ENCODE results near the gene RCE1. TPM values are rescaled to one million over a fixed set of nuclear protein-coding genes. Genes with fewer than 3 reads are reported as not detected.

Gene RCE1
- total and polyA plus RNA-seq, 2 donors (not counting 3 experiments of a cell fraction or from before 2014, with no cell fraction given), result 26.9 to 47.4 TPM

DNA sequence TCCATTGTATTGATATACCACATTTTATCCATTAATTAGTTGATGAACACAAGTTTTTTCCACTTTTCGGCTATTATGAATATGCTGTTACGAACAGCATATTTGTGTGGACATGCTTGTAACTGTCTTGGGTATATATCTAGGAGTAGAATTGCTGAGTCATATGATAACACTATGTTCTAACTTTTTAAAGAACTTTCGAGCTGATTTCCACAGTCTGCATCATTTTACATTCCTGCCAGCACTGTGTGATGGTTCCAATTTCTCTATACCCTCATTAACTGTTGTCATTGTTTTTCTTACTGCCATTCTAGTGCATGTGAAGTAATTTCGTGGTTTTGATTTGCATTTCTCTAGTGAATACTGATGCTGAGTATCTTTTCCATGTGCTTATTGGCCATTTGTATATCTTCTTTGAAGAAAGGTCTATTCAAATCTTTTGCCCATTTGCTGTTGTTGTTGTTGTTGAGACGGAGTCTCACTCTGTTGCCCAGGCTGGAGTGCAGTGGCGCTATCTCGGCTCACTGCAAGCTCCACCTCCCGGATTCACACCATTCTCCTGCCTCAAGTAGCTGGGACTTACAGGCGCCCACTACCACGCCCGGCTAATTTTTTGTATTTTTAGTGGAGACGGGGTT is 7.4 kb upstream of the RCE1 start:
- DNase-seq (ENCODE audit: low read depth, low spot score) (no peak), FAIRE-seq (peak; percentile 28)
- Histone ChIP-seq H3K9ac (replicated peaks; ENCODE audit: extremely low read depth, insufficient read depth, low read length) (no peak overlapping the region), H3K4me2 (ENCODE audit: insufficient read depth, low read length) (no peak overlapping the region), H3K9me3 (replicated peaks; ENCODE audit: control insufficient read depth, insufficient read depth, low read length) (no peaks in the 10 kb centered on the region), H3K79me2 (ENCODE audit: control insufficient read depth, insufficient read depth, low read length) (no peaks in the 10 kb centered on the region), H3K4me1 (ENCODE audit: control insufficient read depth, extremely low read depth, insufficient read depth, low read length) (peaks cover 4% of the 10 kb centered on the region), H3K27me3 (ENCODE audit: control insufficient read depth in 2 of 2, insufficient read depth in 2 of 2, low read length in 2 of 2) (no peaks in the 10 kb centered on the region), H2AFZ (ENCODE audit: low read depth, low read length) (no peak overlapping the region), H3K9me1 (replicated peaks; ENCODE audit: control insufficient read depth, extremely low read depth, insufficient read depth, low read length) (no peaks in the 10 kb centered on the region), H3K36me3 (ENCODE audit: control insufficient read depth in 2 of 2, extremely low read depth in 1 of 2, insufficient read depth in 2 of 2, low read length in 2 of 2) (peaks cover 0 to 5% of the 10 kb centered on the region in 2 experiments), H3K4me3 (replicated peaks in 1 of 3; ENCODE audit: insufficient read depth in 1 of 3, low read depth in 1 of 3, low read length in 3 of 3) (no peak overlapping the region), H3K27ac (ENCODE audit: insufficient read depth, low read depth, low read length) (no peak overlapping the region), H4K20me1 (replicated peaks; ENCODE audit: control insufficient read depth, extremely low read depth, insufficient read depth, low read length) (no peaks in the 10 kb centered on the region)
- ChIA-PET POLR2A (no interaction called here), CTCF (interaction anchor here (1.5 to 2.8 kb wide), 3 partner anchors 47 to 140 kb away, joined by 4 to 20 read pairs (median 13); partner anchors contain the start of gene C11orf86)
- BruUV-seq (replicated peaks), result no TSS peak
- dilution Hi-C loops (cut with MboI; ENCODE audit: extremely low pct_ligation_motif_present, low sequenced_read_pairs), result no loop called here
- intact Hi-C loops (cut with micrococcal nuclease), result no loop called here
- TF ChIP-seq, protein P1, sequence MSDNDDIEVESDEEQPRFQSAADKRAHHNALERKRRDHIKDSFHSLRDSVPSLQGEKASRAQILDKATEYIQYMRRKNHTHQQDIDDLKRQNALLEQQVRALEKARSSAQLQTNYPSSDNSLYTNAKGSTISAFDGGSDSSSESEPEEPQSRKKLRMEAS (IDR thresholded peaks at IDR 0.05; ENCODE audit: insufficient read depth, insufficient read length), result no peak
- TF ChIP-seq, protein P2, sequence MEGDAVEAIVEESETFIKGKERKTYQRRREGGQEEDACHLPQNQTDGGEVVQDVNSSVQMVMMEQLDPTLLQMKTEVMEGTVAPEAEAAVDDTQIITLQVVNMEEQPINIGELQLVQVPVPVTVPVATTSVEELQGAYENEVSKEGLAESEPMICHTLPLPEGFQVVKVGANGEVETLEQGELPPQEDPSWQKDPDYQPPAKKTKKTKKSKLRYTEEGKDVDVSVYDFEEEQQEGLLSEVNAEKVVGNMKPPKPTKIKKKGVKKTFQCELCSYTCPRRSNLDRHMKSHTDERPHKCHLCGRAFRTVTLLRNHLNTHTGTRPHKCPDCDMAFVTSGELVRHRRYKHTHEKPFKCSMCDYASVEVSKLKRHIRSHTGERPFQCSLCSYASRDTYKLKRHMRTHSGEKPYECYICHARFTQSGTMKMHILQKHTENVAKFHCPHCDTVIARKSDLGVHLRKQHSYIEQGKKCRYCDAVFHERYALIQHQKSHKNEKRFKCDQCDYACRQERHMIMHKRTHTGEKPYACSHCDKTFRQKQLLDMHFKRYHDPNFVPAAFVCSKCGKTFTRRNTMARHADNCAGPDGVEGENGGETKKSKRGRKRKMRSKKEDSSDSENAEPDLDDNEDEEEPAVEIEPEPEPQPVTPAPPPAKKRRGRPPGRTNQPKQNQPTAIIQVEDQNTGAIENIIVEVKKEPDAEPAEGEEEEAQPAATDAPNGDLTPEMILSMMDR (IDR thresholded peaks at IDR 0.05; ENCODE audit: extremely low read depth in 1 of 2, insufficient read depth in 1 of 2, low read depth in 1 of 2, low read length in 2 of 2), result no peak
- TF ChIP-seq GATA2 (IDR thresholded peaks at IDR 0.05; ENCODE audit: insufficient read depth, insufficient read length, low read depth, low read length) (no peak), FOS (IDR thresholded peaks at IDR 0.05; ENCODE audit: borderline replicate concordance, insufficient read depth, low read length) (no peak), EZH2 (IDR thresholded peaks at IDR 0.05; ENCODE audit: borderline replicate concordance, low read depth, low read length, severe bottlenecking) (no peak), POLR2AphosphoS5 (IDR thresholded peaks at IDR 0.05; ENCODE audit: insufficient read depth, low read depth, low read length) (no peak), POLR2A (IDR thresholded peaks at IDR 0.05; ENCODE audit: low read depth, low read length) (no peak), JUN (IDR thresholded peaks at IDR 0.05; ENCODE audit: borderline replicate concordance, insufficient read depth, insufficient read length, low read depth) (no peak), MYC (IDR thresholded peaks at IDR 0.05; ENCODE audit: low read depth, low read length) (no peak)

Data from endothelial cell of umbilical vein (primary cell).